T-helper 17 cell (primary cell): ENCODE results near the gene PARP1. TPM values are rescaled to one million over a fixed set of nuclear protein-coding genes. Genes with fewer than 3 reads are reported as not detected.

ENCODE experiments used
- ATAC-seq: fragments of 150-1000 bp; cut with Tn5 transposase; 2 replicates; pipeline ENCODE4 v1.10.0; 2021; ENCODE audit warnings: mild to moderate bottlenecking, moderate library complexity
- DNase-seq, 3 donors: peaks; one replicate each; pipeline versions ENCODE4 v3.0.0 to v3.0.0-alpha.2; 2020 to 2021
- H3K9me3 ChIP-seq: one replicate; pipeline ENCODE4 v1.7.0; 2013; ENCODE audit warnings: low read length, mild to moderate bottlenecking; ENCODE audit not compliant: control insufficient read depth, poor library complexity, severe bottlenecking
- H3K27ac Mint-ChIP-seq: one replicate; pipeline ENCODE4 v1.8.0; 2022; ENCODE audit warnings: mild to moderate bottlenecking, moderate library complexity, mixed read lengths
- H3K27me3 Mint-ChIP-seq: one replicate; pipeline ENCODE4 v1.8.0; 2022; ENCODE audit warnings: mixed read lengths
- H3K36me3 Mint-ChIP-seq: one replicate; pipeline ENCODE4 v1.8.0; 2022; ENCODE audit warnings: low read depth, mixed read lengths
- H3K4me1 Mint-ChIP-seq: one replicate; pipeline ENCODE4 v1.8.0; 2022; ENCODE audit warnings: mild to moderate bottlenecking, mixed read lengths
- H3K4me3 Mint-ChIP-seq: one replicate; pipeline ENCODE4 v1.8.0; 2022; ENCODE audit warnings: mild to moderate bottlenecking, moderate library complexity, mixed read lengths
- total RNA-seq, 4 donors: library from RNA in 2 of 4; stranded (reverse) in 2 of 4; gene quantifications; one replicate each; pipeline ENCODE4 v1.2.3 and lab custom pipeline; 2022 to 2026

Gene PARP1
- total RNA-seq, 2 donors from 2014 or later: 84.2 to 87.3 TPM

DNA sequence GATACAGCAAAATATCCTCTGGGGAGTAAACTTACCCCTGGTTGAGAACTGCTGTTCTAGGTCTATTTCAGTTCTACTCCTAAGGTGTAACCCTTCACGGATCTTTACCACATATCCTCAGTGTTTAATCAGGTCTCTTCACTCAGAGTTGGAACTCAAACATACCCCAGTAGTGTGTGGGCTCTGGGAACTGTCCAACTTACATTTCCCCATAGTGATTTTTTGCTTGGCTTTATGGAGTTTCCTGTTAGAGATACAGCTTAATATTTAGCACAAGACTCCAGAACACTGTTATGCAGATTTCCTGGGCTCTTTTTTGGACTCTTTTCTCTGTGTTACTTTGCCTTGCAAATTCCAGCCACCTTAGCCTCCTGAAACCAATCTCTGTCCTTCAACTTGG is 72.2 kb downstream of the PARP1 start:
- H3K9me3 ChIP-seq: no peaks in the 10 kb centered on the region
- Mint-ChIP-seq H3K36me3 (peaks cover 3% of the 10 kb centered on the region), H3K4me3 (no peak overlapping the region), H3K4me1 (peaks cover 8% of the 10 kb centered on the region), H3K27ac (no peak overlapping the region), H3K27me3 (no peaks in the 10 kb centered on the region)
- ATAC-seq (no peak), DNase-seq (no peak)

- no peaks in the 10 kb centered on the region for H3K27me3 Mint-ChIP-seq
- peak overlapping the region; percentile 67 for H3K4me3 Mint-ChIP-seq
- no peaks in the 10 kb centered on the region for H3K9me3 ChIP-seq
- DNase-seq (no peak), ATAC-seq (peak; percentile 46)
- H3K36me3 Mint-ChIP-seq: no peaks in the 10 kb centered on the region
- peak overlapping the region; percentile 11 for H3K27ac Mint-ChIP-seq
- H3K4me1 Mint-ChIP-seq: peaks cover 8% of the 10 kb centered on the region
Observed at GRCh38 chr1:226332947-226333346, 74.9 kb downstream of the PARP1 start.

GRCh38 chr1:226329237-226329636 is 78.7 kb downstream of the PARP1 start:
- peaks cover 7% of the 10 kb centered on the region for H3K27me3 Mint-ChIP-seq
- H3K27ac Mint-ChIP-seq: no peak overlapping the region
- ATAC-seq (no peak), DNase-seq (no peak)
- H3K9me3 ChIP-seq: no peaks in the 10 kb centered on the region
- no peak overlapping the region for H3K4me3 Mint-ChIP-seq
- peaks cover 5% of the 10 kb centered on the region for H3K4me1 Mint-ChIP-seq
- no peaks in the 10 kb centered on the region for H3K36me3 Mint-ChIP-seq

DNA sequence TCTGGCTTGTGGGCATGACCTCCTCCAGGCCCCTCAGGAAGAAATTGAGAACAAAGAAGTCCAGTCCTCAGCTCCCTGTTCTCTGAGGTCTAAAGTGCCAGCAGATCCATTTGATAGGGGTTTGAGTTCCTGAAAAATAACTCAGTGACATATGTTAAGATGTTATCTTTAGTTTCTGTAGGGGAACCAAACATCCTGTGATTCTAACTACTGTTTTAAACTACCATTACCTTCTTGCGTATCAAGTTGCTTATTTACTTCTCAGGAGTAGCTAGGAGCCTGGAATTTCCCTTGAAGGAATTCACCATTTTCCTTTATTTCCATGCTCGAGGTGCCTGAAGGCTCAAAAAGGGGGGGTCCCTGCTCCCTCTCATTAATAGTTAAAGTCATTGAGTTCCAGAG is 80.1 kb downstream of the PARP1 start:
- Mint-ChIP-seq H3K4me3 (no peak overlapping the region), H3K27ac (no peak overlapping the region), H3K36me3 (no peaks in the 10 kb centered on the region), H3K4me1 (no peaks in the 10 kb centered on the region), H3K27me3 (peaks cover 7% of the 10 kb centered on the region)
- no peak for DNase-seq
- no peaks in the 10 kb centered on the region for H3K9me3 ChIP-seq
- ATAC-seq: no peak

GRCh38 chr1:226325178-226325577 is 82.7 kb downstream of the PARP1 start:
- no peaks in the 10 kb centered on the region for H3K4me1 Mint-ChIP-seq
- peaks cover 7% of the 10 kb centered on the region for H3K27me3 Mint-ChIP-seq
- ATAC-seq: no peak
- H3K4me3 Mint-ChIP-seq: no peak overlapping the region
- no peak for DNase-seq
- no peaks in the 10 kb centered on the region for H3K36me3 Mint-ChIP-seq
- no peaks in the 10 kb centered on the region for H3K9me3 ChIP-seq
- no peak overlapping the region for H3K27ac Mint-ChIP-seq

- Mint-ChIP-seq H3K27me3 (peaks cover 7% of the 10 kb centered on the region), H3K4me1 (no peaks in the 10 kb centered on the region), H3K27ac (no peak overlapping the region), H3K4me3 (no peak overlapping the region), H3K36me3 (no peaks in the 10 kb centered on the region)
- ATAC-seq: no peak
- no peaks in the 10 kb centered on the region for H3K9me3 ChIP-seq
- DNase-seq: no peak
Observed at GRCh38 chr1:226324479-226324878, 83.4 kb downstream of the PARP1 start.

DNA sequence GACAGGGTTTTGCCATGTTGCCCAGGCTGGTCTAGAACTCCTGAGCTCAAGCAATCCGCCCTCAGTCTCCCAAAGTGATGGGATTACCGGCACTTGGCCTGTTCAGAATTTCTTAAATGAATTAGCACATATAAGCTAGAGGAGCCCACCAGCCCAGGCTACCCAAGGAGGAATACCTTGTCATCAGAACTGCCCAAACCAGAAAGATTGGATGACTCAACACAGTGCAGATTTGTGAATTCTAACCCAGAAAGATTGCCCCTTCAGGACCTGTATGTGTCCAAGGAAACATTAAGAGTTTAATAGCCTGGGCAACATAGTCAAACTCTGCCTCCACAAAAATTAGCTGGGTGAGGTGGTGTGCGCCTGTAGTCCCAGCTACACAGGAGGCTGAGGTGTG is 84.9 kb downstream of the PARP1 start:
- DNase-seq (no peak), ATAC-seq (no peak)
- Mint-ChIP-seq H3K4me1 (no peaks in the 10 kb centered on the region), H3K27ac (no peak overlapping the region), H3K36me3 (no peaks in the 10 kb centered on the region), H3K27me3 (peaks cover 7% of the 10 kb centered on the region), H3K4me3 (no peak overlapping the region)
- H3K9me3 ChIP-seq: no peaks in the 10 kb centered on the region

GRCh38 chr1:226320930-226321329 is 87.0 kb downstream of the PARP1 start:
- Mint-ChIP-seq H3K4me1 (no peaks in the 10 kb centered on the region), H3K4me3 (no peak overlapping the region), H3K27me3 (peaks cover 13% of the 10 kb centered on the region), H3K27ac (no peak overlapping the region), H3K36me3 (no peaks in the 10 kb centered on the region)
- ATAC-seq: no peak
- H3K9me3 ChIP-seq: no peaks in the 10 kb centered on the region
- DNase-seq: no peak

DNA sequence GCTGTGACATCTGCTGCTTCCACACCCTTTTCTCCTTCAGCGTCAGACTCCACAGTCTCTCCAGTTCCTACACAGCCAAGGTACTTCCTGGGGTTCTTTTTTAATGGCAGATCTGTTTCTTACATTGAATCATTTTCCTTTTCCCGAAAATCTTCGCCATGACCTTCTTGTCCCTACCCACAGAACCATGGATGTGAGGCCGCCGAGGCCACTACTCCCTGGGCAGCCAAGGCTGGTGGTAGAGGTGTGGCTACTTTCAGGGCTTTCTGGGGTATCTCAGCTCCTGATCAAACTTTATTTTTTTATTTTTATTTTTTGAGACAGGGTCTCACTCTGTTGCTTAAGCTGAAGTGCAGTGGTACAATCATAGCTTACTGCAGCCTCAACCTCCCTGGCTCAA is 89.4 kb downstream of the PARP1 start:
- Mint-ChIP-seq H3K27ac (no peak overlapping the region), H3K4me1 (no peaks in the 10 kb centered on the region)
- DNase-seq: no peak

GRCh38 chr1:226314055-226314454 is 93.8 kb downstream of the PARP1 start:
- no peak for DNase-seq
- Mint-ChIP-seq H3K4me3 (no peak overlapping the region), H3K36me3 (no peaks in the 10 kb centered on the region), H3K27ac (no peak overlapping the region), H3K4me1 (peaks cover 9% of the 10 kb centered on the region), H3K27me3 (peaks cover 39% of the 10 kb centered on the region)
- no peaks in the 10 kb centered on the region for H3K9me3 ChIP-seq
- no peak for ATAC-seq

More for the DNA sequence above, 89.4 kb downstream of the PARP1 start:
- no peak for ATAC-seq
- Mint-ChIP-seq H3K27me3 (peaks cover 14% of the 10 kb centered on the region), H3K4me3 (no peak overlapping the region), H3K36me3 (no peaks in the 10 kb centered on the region)
- no peaks in the 10 kb centered on the region for H3K9me3 ChIP-seq

DNA sequence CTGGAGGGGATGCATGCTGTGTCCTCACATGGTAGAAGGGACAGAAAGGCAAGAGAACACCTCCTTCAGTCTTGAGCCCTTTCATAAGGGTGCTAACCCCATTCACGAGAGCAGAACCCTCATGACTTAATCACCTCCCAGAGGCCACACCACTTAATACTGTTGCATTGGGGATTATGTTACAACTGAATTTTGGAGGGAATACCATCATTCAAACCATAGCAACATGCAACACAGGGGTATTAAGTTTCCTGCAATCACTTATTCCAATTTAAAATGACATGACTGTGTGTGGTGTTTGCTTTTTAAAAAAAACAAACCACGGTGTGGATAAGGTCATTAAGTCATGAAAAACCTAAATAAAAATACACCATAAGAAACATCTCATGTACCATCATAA is 95.8 kb downstream of the PARP1 start:
- no peak overlapping the region for H3K27ac Mint-ChIP-seq
- DNase-seq: no peak
- no peak for ATAC-seq
- H3K4me1 Mint-ChIP-seq: peaks cover 11% of the 10 kb centered on the region
- no peaks in the 10 kb centered on the region for H3K36me3 Mint-ChIP-seq
- H3K9me3 ChIP-seq: no peaks in the 10 kb centered on the region
- no peak overlapping the region for H3K4me3 Mint-ChIP-seq
- peaks cover 39% of the 10 kb centered on the region for H3K27me3 Mint-ChIP-seq

DNA sequence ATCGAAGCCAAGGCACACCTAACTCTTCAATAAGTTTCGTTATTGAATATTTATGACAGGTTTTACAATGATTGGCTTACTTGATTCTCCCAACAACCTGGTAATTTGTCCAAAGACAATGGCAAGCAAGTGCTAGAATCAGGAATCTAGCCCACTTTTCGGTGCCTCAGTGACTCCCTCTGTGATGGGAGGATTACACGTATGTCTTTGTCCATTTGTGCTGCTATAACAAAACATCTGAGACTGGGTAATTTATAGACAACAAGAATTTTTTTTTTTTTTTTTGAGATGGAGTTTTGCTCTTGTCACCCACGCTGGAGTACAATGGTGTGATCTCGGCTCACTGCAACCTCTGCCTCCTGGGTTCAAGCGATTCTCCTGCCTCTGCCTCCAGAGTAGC is 96.5 kb downstream of the PARP1 start:
- no peaks in the 10 kb centered on the region for H3K9me3 ChIP-seq
- Mint-ChIP-seq H3K36me3 (no peaks in the 10 kb centered on the region), H3K4me1 (peaks cover 11% of the 10 kb centered on the region), H3K27ac (no peak overlapping the region), H3K4me3 (no peak overlapping the region), H3K27me3 (peaks cover 37% of the 10 kb centered on the region)
- no peak for DNase-seq
- ATAC-seq: no peak
